AG04449 (cell line): Measurements from ENCODE around the gene RPS6KA3.
A peak's percentile ranks its signal among the peaks of the same experiment; 100 is the strongest.

Experiments
- CTCF ChIA-PET: fragments of 350-600 bp; formaldehyde crosslinking; extraction: SDS; loops from one replicate; lab custom pipeline; 2021; ENCODE audit warnings: antibody characterized with exemption; lab: Yijun Ruan, JAX
- POLR2A ChIA-PET: fragments of 400-600, 350-600 bp; formaldehyde crosslinking; extraction: SDS; loops from one replicate; lab custom pipeline; 2020; ENCODE audit warnings: antibody characterized with exemption, inconsistent platforms; lab: Yijun Ruan, JAX
- DNase-seq: peaks from one replicate; pipeline ENCODE4 v3.0.0-alpha.2; 2010; ENCODE audit warnings: low read depth, low spot score
- H3K4me3 ChIP-seq: 2 replicates; pipeline ENCODE4 v1.5.1; 2011; ENCODE audit warnings: low read depth, mild to moderate bottlenecking, control low read depth, low read length
- TF ChIP-seq, protein P1 (sequence below): IDR thresholded peaks from one replicate; pipeline ENCODE4 v1.5.1; 2011; ENCODE audit warnings: mild to moderate bottlenecking, moderate library complexity, low read length, control low read depth, inconsistent platforms; ENCODE audit not compliant: insufficient read depth; ENCODE audit errors: missing control alignments

Gene RPS6KA3

DNA sequence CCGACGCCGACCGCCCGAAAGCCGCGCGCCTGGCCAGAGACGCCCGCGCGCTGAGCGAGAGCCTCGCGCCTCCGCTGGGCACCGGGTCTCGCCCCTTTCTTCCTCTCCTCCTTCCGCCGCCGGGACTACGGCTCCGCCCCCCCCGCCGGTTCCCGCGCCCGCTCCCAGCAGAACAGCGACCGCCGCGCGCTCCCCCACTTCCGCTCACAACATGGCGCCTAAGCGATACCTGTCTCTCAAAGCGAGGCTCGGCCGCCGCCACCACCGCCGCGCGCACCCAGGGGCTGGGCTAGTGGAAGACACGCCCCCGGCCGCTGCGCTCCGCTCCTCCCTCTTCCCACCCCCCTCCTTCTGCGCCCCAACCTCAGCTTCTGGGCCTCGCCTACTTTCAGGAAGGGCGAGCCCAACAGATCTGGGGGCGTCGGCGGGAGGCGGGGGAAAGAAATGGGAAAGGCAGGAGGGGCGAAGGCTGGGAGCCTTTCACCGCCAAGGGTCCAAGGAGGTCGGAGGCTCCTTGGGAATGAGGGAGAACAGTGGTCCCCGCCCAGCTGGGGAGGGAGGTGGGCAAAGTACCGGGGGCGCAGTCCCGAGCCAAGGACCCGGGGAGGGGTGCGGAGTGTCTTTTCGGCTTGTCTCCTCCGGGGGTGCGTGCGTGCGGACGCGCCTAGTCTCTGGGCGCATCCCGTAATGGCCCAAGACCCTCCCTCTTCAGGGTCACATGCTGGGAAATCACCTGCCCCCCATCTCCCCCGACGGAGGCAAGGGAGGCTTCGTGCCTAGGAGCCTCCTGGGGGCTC, at the start of gene RPS6KA3:
Gene RPS6KA3 (minus strand): TSS at position 100 of the 797 bp plus-strand sequence. CDS start 277 bp downstream, outside the sequence.
- H3K4me3 ChIP-seq, result peak within 1 kb of the TSS; percentile 65
- ChIA-PET CTCF (no interaction called here), POLR2A (interaction anchor here (0.7 kb wide), 1 partner anchor 456 kb away, joined by 5 read pairs; no protein-coding TSS in a partner anchor)
- no peak for DNase-seq
- TF ChIP-seq, protein P1, sequence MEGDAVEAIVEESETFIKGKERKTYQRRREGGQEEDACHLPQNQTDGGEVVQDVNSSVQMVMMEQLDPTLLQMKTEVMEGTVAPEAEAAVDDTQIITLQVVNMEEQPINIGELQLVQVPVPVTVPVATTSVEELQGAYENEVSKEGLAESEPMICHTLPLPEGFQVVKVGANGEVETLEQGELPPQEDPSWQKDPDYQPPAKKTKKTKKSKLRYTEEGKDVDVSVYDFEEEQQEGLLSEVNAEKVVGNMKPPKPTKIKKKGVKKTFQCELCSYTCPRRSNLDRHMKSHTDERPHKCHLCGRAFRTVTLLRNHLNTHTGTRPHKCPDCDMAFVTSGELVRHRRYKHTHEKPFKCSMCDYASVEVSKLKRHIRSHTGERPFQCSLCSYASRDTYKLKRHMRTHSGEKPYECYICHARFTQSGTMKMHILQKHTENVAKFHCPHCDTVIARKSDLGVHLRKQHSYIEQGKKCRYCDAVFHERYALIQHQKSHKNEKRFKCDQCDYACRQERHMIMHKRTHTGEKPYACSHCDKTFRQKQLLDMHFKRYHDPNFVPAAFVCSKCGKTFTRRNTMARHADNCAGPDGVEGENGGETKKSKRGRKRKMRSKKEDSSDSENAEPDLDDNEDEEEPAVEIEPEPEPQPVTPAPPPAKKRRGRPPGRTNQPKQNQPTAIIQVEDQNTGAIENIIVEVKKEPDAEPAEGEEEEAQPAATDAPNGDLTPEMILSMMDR, result no peak

DNA sequence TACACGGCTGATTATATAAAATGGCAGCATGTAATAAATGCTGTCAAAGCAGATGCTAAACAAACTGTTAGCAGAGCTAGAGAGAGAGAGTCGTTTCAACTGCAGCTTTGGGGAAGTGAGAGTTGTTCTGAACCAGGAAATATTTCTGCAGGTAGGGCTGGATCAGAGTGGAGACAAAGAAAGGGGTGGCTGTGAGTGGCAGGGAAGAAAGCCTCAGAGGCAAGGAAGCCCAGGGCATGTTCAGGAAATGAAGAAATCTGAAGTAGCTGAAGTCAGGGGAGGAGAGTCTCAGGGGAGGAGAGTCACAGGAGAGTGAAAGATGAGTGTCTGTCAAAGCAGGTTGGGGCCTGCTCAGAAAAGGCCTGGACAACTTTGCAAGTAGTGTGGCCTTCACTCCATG, 48.4 kb upstream of the RPS6KA3 start:
- no peak overlapping the region for H3K4me3 ChIP-seq
- POLR2A ChIA-PET, result no interaction called here
- TF ChIP-seq, protein P1, result no peak
- no peak for DNase-seq
- CTCF ChIA-PET, result no interaction called here

DNA sequence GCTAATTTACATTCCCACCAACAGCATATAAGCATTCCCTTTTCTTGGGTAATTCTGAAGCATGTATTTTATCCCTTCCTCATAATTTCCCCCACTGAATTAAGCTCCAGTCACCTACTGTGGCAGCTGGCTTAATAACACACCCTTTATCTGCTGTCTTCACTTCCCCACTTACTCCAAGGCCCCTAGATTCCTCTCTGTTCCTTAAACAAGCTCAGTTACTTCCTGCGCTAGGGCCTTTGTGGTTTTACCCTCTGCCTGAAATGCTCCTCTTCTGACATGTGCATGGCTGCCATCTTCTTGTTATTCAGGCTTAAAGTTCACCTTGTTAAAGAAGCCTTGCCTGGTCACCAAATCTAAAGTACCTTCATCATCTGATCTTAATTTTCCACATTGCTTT, 47.2 kb upstream of the RPS6KA3 start:
- POLR2A ChIA-PET, result no interaction called here
- CTCF ChIA-PET, result no interaction called here

DNA sequence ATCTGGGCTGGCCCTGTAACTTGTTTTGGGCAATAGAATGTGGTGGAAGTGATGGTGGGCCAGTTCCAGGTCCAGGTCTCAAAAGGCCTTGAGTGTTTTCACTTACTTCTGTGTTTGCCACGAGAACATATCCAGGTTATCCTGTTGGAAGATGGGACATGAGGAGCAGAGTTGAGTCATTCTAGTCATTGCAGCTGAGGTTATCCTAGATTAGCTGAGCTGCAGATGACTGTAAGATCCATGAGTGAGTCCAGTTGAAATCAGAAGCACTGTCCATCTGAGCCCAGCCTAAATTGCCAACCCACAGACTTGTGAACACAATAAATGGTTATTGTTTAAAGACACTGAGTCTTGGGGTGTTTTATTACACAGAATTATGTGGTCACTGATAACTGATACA, 45.3 kb upstream of the RPS6KA3 start:
- no peak overlapping the region for H3K4me3 ChIP-seq
- TF ChIP-seq, protein P1, result no peak
- CTCF ChIA-PET, result no interaction called here
- no peak for DNase-seq
- POLR2A ChIA-PET, result no interaction called here

More for the DNA sequence above, 47.2 kb upstream of the RPS6KA3 start:
- no peak for DNase-seq
- TF ChIP-seq, protein P1, result no peak
- no peak overlapping the region for H3K4me3 ChIP-seq

DNA sequence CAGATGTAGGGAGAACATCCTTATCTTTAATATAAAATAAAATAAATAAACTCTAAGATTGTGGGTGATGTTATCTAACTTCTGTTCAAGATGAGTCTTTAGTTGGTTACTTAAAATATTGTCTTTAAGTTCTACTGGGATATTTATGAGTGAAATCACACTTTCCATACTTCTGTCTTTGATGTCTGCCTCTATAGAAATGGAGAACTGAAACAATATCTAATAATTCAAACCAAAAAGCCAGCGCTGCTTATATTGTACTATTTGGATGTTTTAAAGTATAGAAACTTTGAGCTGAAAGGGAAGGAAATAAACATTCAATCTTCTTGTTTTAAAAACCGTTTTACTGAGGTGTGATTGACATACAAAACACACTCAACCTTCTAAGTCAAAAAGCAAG, 44.8 kb upstream of the RPS6KA3 start:
- H3K4me3 ChIP-seq, result no peak overlapping the region
- ChIA-PET CTCF (no interaction called here), POLR2A (no interaction called here)
- TF ChIP-seq, protein P1, result no peak
- DNase-seq, result no peak

DNA sequence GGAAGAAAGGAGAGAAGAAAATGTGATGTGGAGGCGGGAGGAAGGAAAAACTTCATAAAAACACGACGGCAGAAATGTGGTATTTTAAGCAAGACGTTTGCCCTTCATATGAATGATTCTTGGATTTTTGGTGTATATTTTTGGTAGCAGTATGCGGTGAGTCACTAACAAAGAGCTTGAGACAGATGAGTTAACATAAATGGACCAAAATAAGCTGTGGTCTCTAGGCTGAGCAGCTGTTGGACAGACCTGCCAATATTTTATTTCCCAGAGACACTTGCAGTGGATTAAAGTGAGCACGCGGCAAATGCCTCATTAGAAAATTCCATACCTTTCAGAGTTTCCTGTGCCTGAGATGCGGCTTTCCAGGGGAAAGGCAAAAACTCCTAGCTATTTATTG, 43.1 kb upstream of the RPS6KA3 start:
- ChIA-PET POLR2A (no interaction called here), CTCF (no interaction called here)
- DNase-seq, result peak; percentile 16
- TF ChIP-seq, protein P1, result no peak
- H3K4me3 ChIP-seq, result no peak overlapping the region
